ENCODE results near the gene SYNJ1. TPM values are rescaled to one million over a fixed set of nuclear protein-coding genes. Genes with fewer than 3 reads are reported as not detected.

Gene SYNJ1
- total and polyA plus RNA-seq, 10 of the 15 experiments (the other 5 are each of a cell fraction or from before 2014, with no cell fraction given): 1.2 to 7.0 (median 3.5) TPM

GRCh38 chr21:32768530-32768929 lies 40.7 kb upstream of the SYNJ1 start:
- ChIA-PET CTCF (interaction anchor here (0.8 kb wide), 1 partner anchor 172 kb away, joined by 3 read pairs; no protein-coding TSS in a partner anchor), SMC1A (ENCODE audit: uncharacterized antibody, unreplicated experiment) (no interaction called here), RAD21 (ENCODE audit: unreplicated experiment) (no interaction called here), POLR2A (no interaction called here)
- no peak for TF ChIP-seq ZNF207 (IDR thresholded peaks at IDR 0.05; ENCODE audit: borderline replicate concordance)
- TF ChIP-seq, protein P1, sequence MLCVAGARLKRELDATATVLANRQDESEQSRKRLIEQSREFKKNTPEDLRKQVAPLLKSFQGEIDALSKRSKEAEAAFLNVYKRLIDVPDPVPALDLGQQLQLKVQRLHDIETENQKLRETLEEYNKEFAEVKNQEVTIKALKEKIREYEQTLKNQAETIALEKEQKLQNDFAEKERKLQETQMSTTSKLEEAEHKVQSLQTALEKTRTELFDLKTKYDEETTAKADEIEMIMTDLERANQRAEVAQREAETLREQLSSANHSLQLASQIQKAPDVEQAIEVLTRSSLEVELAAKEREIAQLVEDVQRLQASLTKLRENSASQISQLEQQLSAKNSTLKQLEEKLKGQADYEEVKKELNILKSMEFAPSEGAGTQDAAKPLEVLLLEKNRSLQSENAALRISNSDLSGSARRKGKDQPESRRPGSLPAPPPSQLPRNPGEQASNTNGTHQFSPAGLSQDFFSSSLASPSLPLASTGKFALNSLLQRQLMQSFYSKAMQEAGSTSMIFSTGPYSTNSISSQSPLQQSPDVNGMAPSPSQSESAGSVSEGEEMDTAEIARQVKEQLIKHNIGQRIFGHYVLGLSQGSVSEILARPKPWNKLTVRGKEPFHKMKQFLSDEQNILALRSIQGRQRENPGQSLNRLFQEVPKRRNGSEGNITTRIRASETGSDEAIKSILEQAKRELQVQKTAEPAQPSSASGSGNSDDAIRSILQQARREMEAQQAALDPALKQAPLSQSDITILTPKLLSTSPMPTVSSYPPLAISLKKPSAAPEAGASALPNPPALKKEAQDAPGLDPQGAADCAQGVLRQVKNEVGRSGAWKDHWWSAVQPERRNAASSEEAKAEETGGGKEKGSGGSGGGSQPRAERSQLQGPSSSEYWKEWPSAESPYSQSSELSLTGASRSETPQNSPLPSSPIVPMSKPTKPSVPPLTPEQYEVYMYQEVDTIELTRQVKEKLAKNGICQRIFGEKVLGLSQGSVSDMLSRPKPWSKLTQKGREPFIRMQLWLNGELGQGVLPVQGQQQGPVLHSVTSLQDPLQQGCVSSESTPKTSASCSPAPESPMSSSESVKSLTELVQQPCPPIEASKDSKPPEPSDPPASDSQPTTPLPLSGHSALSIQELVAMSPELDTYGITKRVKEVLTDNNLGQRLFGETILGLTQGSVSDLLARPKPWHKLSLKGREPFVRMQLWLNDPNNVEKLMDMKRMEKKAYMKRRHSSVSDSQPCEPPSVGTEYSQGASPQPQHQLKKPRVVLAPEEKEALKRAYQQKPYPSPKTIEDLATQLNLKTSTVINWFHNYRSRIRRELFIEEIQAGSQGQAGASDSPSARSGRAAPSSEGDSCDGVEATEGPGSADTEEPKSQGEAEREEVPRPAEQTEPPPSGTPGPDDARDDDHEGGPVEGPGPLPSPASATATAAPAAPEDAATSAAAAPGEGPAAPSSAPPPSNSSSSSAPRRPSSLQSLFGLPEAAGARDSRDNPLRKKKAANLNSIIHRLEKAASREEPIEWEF (IDR thresholded peaks at IDR 0.05; ENCODE audit: insufficient replicate concordance, low read depth, low read length): no peak
- no peak for TF ChIP-seq ASH2L (IDR thresholded peaks at IDR 0.05; ENCODE audit: borderline replicate concordance, low read depth)
- no peak for TF ChIP-seq ZZZ3 (IDR thresholded peaks at IDR 0.05; ENCODE audit: control insufficient read depth, insufficient read length, low read depth)
- TF ChIP-seq IKZF2 (IDR thresholded peaks at IDR 0.05): no peak
- TF ChIP-seq HDGF (IDR thresholded peaks at IDR 0.05): no peak
- TF ChIP-seq POU2F2 (IDR thresholded peaks at IDR 0.05; ENCODE audit: borderline replicate concordance, low read depth, low read length): no peak
- no peak for TF ChIP-seq POLR2AphosphoS5 (IDR thresholded peaks at IDR 0.05; ENCODE audit: low read length)
- TF ChIP-seq E2F4 (IDR thresholded peaks at IDR 0.05; ENCODE audit: low read depth, low read length): no peak
- TF ChIP-seq MEF2A (IDR thresholded peaks at IDR 0.05; ENCODE audit: insufficient read depth, low read depth, low read length): no peak
- TF ChIP-seq RCOR1 (conservative IDR thresholded peaks at IDR 0.05; ENCODE audit: low read depth, low read length): no peak
- no peak for TF ChIP-seq NFXL1 (IDR thresholded peaks at IDR 0.05; ENCODE audit: borderline replicate concordance)
- TF ChIP-seq YBX1 (IDR thresholded peaks at IDR 0.05): no peak
- no peak for TF ChIP-seq BACH1 (IDR thresholded peaks at IDR 0.05; ENCODE audit: borderline replicate concordance)
- TF ChIP-seq, protein P2, sequence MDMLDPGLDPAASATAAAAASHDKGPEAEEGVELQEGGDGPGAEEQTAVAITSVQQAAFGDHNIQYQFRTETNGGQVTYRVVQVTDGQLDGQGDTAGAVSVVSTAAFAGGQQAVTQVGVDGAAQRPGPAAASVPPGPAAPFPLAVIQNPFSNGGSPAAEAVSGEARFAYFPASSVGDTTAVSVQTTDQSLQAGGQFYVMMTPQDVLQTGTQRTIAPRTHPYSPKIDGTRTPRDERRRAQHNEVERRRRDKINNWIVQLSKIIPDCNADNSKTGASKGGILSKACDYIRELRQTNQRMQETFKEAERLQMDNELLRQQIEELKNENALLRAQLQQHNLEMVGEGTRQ (IDR thresholded peaks at IDR 0.05; ENCODE audit: borderline replicate concordance, low read depth, low read length): no peak
- TF ChIP-seq EED (IDR thresholded peaks at IDR 0.05; ENCODE audit: low read depth): no peak
- no peak for TF ChIP-seq ZNF24 (IDR thresholded peaks at IDR 0.05)
- TF ChIP-seq CBX5 (IDR thresholded peaks at IDR 0.05; ENCODE audit: low read depth): no peak
- no peak for TF ChIP-seq SMARCA5 (IDR thresholded peaks at IDR 0.05)
- in situ Hi-C loops (cut with MboI) (no loop called here), intact Hi-C loops (cut with micrococcal nuclease; ENCODE audit: unreplicated experiment) (no loop called here)
- Histone ChIP-seq H3K9ac (ENCODE audit: control insufficient read depth, insufficient read depth, low read length) (peak overlapping the region; percentile 29; the same call in 1 of the 2 replicates), H3K4me2 (ENCODE audit: control insufficient read depth, insufficient read depth) (peak overlapping the region; percentile 72), H4K20me1 (ENCODE audit: control insufficient read depth, insufficient read depth) (no peaks in the 10 kb centered on the region; the same call in 1 of the 2 replicates), H3K36me3 (ENCODE audit: control insufficient read depth in 2 of 2, insufficient read depth in 2 of 2, low read length in 1 of 2) (peaks cover 0 to 23% of the 10 kb centered on the region in 2 experiments; a peak in 2 of 4 replicates), H3K4me3 (peak overlapping the region; percentile 90), H3K27me3 (replicated peaks in 1 of 2; ENCODE audit: control insufficient read depth in 2 of 2, insufficient read depth in 2 of 2, low read length in 1 of 2) (no peaks in the 10 kb centered on the region), H3K9me3 (replicated peaks; ENCODE audit: control insufficient read depth, insufficient read depth, low read length) (no peaks in the 10 kb centered on the region), H2AFZ (ENCODE audit: control insufficient read depth, low read depth, low read length) (no peak overlapping the region), H3K4me1 (ENCODE audit: control insufficient read depth, insufficient read depth, low read length) (peaks cover 15% of the 10 kb centered on the region; the same call in 1 of the 2 replicates), H3K79me2 (ENCODE audit: control insufficient read depth, insufficient read depth, low read length) (peaks cover 70% of the 10 kb centered on the region), H3K27ac (ENCODE audit: control insufficient read depth, insufficient read depth) (no peak overlapping the region)
- WGBS (ENCODE audit: insufficient coverage, insufficient replicate concordance, low lambda C conversion rate, missing lambda C conversion rate): 97% methylated on average over 3 of the region's 3 CpGs
- ATAC-seq (no peak), DNase-seq (ENCODE audit: low read depth, low spot score) (no peak), FAIRE-seq (no peak)
- BruUV-seq (replicated peaks): no TSS peak
